Forelimb muscle (tissue), 1 donor: ENCODE results near the gene FSD2. TPM values are rescaled to one million over a fixed set of nuclear protein-coding genes. Genes with fewer than 3 reads are reported as not detected.
A peak's percentile ranks its signal among the peaks of the same experiment; 100 is the strongest.
"Not testable (repeated sequence)": the region's sequence is repeated elsewhere in the genome, so short reads cannot be mapped to it uniquely, and the experiment has no call there.

Source experiments
- DNase-seq: peaks from one replicate; pipeline ENCODE4 v3.0.0-alpha.2; 2013; ENCODE audit warnings: low read depth
- polyA plus RNA-seq: library from polyadenylated mRNA; unstranded; fragments of 120-200 nt; gene quantifications from one replicate; pipeline ENCODE4 v1.2.1, GENCODE V29; 2013; ENCODE audit not compliant: insufficient read length

Gene FSD2
- polyA plus RNA-seq, 1 donor = 65.9 TPM

DNA sequence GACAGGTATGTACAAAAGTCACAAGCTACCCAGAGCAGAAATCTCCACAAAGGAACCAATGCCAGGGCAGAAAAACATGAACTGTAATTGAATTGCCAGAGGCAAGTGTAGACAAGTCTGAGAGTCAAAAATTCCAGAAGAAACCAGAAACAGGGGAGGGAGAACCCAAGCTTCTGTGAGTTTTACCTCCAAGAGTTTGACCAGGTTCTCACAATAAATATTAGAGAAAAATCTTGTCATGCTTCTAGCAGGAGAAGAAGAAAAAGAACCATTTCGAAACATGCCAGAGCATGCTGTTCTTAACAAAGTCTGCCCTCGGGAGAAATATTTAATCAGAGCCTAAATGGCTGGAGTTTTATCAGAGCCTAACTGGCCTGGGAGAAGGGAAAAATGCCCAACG is 63.7 kb downstream of the FSD2 start:
- DNase-seq = no peak

DNA sequence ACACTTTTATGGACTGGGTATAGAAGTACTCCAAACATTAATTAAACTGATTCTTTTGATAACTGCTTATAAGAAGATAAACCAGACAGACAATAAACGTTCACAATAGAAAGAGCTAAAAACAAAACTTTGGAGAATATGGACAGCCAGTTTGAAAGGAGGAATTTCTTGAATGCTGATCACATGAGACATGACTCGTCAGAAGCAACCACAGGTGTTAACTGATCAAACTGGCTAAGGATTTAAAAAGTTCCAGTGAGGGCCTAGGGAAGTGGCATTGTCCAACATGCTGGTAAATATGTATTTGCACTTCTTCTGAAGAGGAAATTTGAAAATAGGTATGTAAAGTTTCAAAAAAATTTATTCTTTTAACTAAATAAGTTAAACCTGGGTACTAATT is 66.8 kb downstream of the FSD2 start:
- no peak for DNase-seq

DNA sequence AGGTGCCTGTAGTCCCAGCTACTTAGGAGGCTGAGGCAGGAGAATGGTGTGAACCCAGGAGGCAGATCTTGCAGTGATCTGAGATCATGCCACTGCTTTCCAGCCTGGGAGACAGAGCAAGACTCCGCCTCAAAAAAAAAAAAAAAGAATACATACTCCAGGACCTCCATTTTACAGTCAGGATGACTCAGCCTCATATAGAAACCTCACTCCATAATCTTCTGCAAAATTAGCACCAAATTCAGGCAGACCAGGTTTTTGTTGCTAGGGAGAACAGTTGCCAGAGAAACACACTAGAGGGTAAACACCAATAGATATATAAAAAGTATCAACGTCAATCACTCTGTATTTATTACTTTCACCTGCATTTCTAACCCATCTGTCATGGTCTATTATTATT is 67.9 kb downstream of the FSD2 start:
- DNase-seq = no peak

DNA sequence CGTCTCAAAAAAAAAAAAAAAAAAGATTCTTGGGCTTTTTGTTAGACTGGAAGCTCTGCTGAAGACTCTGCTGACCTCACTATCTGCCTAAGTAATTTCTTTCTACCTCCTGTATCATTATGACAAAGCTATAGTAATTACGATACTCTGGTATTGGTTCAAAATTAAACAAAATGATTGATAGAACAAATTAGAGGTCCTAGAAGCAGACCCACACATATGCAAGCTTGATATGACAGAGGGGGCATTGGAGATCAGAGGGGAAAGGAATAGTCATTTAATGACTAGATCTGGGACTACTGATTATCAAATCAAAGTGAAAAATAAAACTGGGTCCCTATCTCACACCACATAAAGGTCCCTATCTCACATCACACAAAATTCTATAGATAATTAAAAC is 74.3 kb downstream of the FSD2 start:
- DNase-seq = no peak

DNA sequence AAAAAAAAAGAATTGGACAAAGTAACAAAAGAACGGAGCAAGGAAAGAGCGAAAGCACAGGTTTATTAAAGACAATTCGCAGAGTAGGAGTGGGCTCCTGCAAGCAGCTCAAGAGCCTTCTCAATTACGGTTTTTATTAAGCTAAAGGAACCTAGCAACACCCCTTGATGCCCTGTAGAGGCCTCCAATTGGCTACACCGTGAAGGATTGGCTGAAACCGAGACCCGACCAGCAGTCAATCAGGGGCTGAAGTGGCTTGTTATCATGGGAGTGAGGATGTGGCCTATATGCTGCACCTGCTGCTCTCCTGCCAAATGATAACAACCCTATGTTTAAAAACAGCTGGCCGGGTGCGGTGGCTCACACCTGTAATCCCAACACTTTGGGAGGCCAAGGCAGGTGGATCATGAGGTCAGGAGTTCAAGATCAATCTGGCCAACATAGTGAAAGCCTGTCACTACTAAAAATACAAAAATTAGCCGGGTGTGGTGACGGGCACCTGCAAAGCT is 75.8 kb downstream of the FSD2 start:
- no peak for DNase-seq

DNA sequence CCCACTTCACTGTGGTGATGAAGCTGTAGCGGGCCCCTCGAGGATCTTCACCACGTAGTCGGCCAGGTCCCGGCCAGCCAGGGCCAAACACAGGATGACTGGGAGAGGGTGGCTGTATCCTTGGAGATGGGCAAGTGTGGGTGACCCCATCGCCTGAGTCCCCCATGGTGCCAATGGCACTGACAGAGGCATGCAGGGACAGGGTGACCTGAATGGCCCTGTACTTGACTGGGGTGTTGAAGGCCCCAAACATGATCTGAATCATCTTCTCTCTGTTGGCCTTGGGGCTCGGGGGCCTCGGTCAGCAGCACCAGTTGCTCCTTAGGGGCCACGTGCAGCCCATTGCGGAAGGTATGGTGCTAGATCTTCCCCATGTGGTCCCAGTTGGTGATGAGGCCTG is 79.1 kb downstream of the FSD2 start:
- no peak for DNase-seq

DNA sequence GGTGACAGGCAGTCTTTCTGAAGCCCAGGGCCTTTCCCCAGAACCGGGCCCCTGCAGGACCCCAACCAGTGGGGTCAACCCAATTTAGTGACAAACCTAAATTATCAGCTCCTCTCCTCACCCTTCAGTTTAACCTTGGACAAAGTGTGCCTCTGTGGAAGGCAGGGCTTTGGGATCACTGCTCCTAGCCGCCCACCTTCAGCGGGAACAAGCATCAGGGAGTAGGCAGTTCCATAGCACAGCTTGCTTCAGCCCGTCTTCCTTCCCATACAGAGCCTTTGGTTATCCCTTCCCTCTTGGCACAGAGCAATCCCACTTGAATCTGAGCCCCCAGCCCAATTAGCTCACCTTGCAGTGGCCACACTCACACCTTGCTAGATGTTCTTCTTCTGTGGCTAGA is 90.9 kb downstream of the FSD2 start:
- DNase-seq = no peak

DNA sequence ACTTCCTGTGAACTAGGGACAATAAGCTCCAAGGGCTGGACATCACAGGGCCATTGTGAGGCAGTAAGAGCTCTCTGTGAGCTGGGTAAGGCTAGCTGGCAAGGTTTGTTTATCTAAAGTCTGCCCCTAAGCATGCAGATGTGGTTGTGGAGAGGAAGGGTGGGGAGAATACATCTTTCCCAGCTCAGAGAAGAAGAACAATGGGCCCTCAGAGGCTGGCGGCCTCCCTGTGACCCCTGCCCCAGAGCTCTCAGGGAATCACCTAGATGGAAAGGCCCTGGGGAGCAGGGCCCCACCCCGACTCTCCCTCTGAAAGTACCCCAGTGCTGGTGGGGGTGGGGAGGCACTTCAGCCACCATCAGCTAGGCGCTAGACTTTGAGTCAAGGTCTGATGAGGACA is 91.9 kb downstream of the FSD2 start:
- no peak for DNase-seq

DNA sequence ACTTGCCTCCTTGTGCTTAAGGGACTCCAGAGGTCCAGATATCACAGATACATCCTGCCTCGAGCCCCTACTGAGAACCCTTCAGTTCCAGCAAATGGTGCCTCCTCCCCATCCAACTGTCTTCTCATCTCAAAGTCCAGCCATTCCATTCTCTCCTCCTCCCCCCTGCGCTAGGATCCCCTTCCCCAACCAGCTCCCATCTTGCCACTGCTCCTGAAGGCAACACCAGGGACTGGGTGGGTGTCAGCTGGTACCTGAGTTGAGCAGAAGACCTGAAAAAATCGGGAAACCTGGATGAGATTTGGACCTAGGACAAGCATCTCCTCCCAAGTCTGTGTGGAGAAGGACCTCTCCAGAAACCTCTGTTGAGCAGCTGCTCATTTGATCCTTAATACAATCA is 93.8 kb downstream of the FSD2 start:
- DNase-seq = no peak

DNA sequence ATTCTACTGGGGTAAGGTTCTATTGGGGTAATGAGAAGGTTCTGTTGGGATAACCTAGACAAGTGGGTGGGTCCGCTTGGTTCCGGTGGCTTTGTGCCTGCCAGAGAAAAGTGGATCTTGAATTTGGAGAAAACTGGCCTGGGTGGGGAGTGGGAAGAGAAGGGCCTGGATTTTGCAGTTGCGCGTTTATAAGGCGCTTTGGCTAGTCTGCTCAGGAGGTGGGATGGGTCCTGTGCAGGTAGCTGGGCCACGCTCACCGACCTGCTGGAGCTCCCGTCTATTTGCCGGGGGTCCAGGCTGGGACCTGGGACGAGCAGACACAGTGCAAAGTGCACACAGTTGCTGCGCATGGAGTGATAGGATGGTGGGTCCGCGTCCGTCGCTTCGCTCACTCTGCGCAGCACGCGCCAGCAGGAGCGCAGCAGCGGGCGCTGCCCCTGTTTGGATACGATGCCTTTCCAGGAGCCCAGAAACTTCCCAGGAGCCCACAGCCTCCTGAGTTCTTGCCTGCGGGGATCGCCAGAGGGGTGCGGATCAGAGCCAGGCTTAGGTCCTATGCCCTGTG is 94.9 kb downstream of the FSD2 start:
- DNase-seq = no peak

DNA sequence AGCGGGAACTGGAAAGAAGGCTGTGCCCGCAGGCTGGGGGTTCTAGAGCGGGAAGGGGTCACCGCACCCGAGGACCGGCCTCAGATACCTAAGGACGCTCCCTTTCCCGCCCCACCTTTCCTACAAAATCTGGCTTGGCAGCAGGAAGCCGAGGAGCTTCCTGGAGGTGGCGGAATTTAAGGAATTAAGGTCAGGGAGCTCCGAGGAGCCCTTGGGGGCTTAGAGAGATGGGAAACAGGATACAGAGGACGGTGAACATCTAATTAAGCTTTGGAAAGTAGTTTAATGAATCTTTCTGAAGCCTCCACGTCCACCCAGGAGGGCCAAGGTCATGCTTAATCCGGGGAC is 95.7 kb downstream of the FSD2 start:
- DNase-seq = no peak

DNA sequence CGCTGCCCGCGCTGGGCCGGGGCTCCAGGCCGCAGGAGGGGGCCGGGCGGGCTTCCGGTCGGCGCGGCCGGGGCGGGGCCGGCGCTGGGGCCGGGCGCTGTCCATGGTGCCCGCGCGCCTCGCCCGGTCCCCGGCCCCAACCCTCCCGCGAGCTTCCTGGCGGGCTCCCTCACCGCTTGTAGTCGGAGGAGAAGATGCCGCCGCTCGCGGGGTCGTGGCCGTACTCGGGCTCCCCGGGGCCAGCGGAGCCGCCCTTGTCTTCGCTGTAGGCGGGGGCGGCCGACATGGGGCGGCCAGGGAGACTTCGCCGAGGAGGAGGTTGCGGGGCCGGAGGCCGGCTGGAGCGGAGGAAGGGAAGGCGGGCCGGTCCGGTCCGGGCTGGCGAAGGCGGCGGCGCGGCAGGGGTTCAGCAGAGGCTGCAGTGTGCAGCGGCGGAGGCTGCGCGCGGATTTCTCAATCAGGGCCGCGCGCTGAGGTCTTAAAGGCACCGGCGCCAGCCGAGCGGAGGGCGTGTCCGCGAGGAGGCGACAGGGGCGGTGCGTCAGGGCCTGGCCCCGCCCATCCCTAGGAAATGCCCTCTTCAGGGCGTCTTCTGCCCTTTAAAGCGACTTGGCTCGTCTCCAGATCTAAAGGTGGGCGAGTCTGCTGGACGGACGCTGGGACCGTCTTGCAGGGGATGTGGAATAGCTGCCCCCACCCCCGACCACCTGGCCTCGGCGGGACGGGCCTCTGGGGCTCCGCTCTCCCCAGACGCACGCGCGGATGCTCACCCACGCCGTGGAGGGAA is 96.3 kb downstream of the FSD2 start, which contains the start of gene AP3B2:
TSS of gene AP3B2 (minus strand) at position 455 of the 787 bp plus-strand sequence. CDS start at position 286, 169 bp downstream.
- DNase-seq = peak; percentile 16

DNA sequence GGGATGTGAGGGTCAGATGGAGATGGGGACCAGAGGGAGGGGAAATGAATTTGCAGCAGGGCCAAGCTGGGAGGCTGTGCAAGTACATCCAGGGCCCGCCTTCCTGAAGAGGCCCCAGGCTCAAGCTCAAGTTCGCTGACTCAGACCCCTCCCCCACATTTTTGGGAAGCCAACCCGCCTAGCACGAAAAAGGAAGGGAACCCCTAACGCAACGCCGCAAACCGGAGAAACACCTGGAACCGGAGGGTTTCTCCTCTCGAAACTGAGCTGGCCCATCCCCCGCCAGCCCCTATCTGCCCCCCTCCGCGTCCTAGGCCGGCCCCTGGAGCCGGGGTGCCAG is 96.8 kb downstream of the FSD2 start:
- no peak for DNase-seq

DNA sequence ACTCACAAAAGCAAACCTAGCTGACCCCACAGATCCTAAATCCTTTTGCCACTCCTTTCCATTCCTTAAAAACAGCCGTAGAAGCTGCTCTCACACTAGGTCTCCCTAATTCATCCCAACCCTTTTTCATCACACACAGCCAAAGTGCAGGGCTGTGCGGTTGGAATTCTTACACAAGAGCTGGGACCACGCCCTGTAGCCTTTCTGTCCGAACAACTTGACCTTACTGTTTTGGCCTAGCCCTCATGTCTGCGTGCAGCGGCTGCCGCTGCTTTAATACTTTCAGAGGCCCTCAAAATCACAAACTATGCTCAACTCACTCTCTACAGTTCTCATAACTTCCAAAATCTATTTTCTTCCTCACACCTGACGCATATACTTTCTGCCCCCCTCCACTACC is 100.0 kb downstream of the FSD2 start:
- DNase-seq = not testable (repeated sequence)

Other genes starting within 250 kb of the FSD2 start
- 0.87 TPM for gene CPEB1, start 158.7 kb downstream of the FSD2 start, polyA plus RNA-seq
- gene AP3B2, start 96.2 kb downstream of the FSD2 start, polyA plus RNA-seq = 0.29 TPM
- 11.4 TPM for gene WHAMM, start 3.6 kb upstream of the FSD2 start, polyA plus RNA-seq
- gene HOMER2, start 146.7 kb upstream of the FSD2 start, polyA plus RNA-seq = 34.8 TPM
- gene RAMAC, start 180.1 kb upstream of the FSD2 start, polyA plus RNA-seq = 30.9 TPM
- gene C15orf40, start 205.6 kb upstream of the FSD2 start, polyA plus RNA-seq = 16.6 TPM